Right lung (tissue), 5 donors: ENCODE results near the gene TSPAN9. TPM values are rescaled to one million over a fixed set of nuclear protein-coding genes. Genes with fewer than 3 reads are reported as not detected.

Experiments used
- DNase-seq, 2 donors: peaks; one replicate each; pipeline ENCODE4 v3.0.0-alpha.2; 2013
- polyA plus RNA-seq, 5 donors: library from polyadenylated mRNA; unstranded; fragments of 120-200 nt; gene quantifications; one replicate each; pipeline versions ENCODE4 v1.2.1 to v1.2.3, GENCODE V29; 2013; ENCODE audit warnings: inconsistent platforms in 1 of 5, low replicate concordance in 1 of 5; ENCODE audit not compliant: insufficient read length in 5 of 5, insufficient read depth in 1 of 5

The TSPAN9 gene
- polyA plus RNA-seq, 5 donors = 81.2 to 102 (median 91.2) TPM

DNA sequence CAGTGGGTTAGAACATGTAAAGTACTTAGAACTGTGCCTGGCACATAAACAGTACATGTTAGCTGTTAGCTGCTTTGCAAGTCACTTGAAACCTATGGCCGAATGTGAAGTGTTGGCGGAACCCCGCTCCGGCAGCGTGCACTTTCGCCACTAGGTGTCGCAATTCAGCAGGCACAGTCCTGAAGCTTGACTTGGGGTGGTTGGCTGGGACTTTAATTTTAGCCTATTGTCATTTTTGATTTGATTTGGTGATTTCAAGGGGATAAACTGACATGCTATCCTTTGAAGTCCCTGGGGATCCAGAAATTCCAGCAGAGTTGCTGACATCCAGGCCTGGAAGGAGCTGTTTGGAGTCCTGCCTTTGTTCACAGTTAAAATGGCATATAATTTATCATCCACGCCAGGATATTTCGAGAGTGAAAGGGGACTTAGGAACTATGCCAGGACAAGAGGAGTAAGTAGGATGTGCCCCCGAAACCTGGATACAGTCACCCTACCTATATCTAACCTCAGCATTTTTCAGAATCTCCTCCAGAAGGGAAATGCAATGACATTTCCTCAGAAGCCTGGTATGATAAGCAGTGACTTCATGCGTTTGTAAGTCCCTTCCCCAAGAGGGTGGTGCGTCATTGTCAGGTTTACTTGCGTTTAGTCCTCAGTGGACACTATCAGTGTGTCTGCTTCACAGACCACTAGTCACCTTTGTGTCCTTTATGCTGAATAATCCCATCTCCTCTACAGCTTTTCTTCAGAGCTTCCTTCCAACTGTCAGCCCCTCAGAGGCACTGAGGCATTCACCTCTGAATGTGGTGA, 3.5 kb upstream of the TSPAN9 start:
- DNase-seq = peak; percentile 77 to 85

DNA sequence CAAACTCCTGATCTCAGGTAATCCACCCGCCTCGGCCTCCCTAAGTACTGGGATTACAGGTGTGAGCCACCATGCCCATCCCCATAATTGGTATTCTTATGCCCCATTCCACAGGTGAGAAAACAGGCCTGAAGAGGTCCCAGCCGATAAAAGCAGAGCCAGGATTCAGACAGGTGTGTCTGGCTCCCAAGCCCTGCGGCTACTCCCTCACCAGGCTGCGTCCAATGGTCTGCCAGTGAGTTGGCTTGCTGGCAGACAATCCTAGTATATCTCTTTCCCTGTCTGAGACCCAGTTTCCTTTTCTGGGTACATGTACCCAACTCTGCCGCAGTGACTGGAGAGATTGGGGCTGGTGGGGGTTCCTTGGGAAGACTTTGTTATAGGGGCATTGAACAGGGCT, 1.9 kb upstream of the TSPAN9 start:
- no peak for DNase-seq

DNA sequence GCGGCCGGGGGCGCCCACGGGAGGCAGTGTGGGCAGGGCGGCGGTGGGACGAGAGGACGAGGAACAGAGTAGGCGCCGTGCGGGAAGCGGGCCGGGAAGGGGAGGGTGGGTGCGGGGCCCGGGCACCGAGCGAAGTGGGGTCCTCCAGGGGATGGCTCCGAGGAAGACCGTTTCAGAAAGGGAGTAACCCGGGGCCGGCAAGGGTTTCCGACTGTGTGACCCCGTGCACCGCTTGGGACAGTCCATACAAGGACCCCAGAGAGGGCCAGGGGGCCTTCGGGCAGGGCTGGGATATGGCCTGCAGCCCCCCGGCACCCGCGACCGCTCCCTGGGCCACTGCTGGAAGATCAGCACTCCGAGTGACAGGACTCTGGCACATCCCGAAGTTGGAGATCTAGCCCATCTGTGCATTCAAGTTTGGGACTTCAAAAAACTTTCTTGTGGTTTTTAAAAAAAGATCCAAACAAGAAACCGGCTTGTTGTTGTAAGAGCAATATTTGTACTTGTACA, 448 bp downstream of the TSPAN9 start:
- peak; percentile 79 to 80 for DNase-seq

DNA sequence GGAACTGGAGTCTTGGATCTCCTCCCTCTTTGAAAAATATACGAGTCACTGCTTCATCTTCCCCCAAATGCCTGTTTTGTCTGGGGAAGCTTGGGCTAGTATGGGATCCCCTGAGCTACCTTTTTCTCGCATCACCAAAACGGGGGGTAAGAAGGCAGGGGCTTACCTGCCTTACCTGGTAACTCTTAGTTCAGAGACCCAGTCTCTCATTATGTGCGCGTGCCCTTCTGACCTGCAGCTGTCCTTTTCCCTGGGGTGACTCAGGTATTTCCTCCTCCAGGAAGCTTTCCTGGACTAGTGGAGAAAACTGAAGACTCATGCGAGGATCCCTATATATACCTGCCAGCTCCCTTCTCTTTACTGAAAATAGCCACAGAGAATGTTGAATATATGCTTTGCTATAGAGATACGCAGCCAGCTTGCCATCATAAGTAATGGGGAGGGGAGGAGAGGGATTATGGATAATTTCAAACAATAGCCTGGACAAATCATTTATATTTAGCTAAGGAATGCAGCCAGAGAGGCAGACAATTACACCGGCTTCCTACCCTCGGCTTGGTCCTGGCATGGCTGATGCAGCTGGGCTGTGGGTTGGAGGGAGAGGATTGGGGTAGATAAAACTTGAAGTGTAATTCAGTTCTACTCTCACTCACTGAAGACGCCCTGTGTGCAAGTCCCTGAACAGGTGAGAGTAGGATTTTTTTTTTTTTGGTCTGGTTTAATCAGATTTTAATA, 1.1 kb downstream of the TSPAN9 start:
- no peak for DNase-seq

DNA sequence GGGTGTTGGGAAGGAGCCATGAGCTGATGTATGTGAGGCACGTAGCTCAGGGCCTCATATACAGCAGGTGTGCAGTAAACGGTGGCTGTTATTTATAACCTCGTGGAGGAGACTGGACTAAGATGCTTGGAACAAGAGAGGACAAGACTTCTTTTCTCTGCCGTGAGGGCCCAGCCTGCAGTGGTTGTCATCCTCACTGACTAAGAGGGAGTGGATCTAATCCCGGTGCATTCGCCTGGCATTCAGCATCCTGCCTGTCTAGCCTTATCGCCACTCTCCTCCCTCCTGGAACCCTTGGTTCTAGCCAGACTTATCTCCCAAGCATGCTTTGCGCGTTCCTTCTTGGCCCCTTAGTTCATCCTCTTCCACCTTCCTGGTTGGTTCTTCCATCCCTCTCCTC, 3.9 kb downstream of the TSPAN9 start:
- no peak for DNase-seq

DNA sequence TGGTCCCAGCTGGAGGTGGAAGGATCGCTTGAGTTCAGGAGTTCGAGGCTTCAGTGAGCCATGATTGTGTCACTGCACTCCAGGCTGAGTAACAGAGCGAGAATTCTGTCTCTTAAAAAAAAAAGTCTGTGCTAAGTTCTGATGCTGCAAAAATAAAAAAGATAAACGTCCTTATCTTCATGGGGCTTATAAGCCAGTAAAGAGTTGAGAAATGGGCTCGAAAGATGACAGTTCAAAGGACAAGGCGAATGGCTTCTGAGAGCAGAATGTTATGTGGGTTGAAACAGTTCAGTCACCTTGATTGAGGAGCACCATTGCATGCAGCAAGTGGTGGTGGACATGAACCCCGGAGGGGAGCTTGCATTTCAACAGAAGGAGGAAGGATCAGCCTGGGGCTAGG, 4.7 kb downstream of the TSPAN9 start:
- no peak for DNase-seq

DNA sequence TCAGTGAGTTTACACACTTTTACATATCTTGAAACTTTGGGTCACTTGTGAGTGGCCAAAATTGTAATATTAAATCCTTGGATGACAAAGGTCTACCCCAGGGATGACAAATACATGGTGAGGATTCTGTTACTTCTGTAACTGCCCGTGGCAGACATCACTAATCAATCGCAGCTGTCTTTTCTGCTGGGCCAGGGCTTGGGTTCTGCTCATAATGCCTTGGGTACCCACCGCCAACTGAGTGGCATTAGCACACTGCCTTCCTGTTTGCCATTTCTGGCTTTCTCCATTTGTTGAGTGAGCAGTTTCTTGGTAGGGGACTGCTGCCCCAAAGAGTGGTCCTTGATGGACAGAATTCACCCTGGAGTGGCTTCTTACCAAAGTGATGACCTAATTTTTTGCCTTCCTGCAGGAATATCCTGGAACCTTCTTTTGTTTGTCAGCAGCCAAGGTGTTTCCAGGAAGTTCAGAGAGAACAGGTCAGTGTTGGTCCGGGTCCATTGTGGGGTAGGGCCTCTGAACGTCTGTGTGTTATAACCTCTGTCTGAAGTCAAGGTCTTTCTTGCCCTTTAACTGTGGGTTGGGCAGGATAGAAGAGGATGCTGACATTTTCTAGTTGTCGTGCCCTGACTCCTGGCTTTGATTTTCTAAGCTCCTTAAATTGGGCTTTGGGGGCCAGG, 6.2 kb downstream of the TSPAN9 start:
- no peak for DNase-seq

DNA sequence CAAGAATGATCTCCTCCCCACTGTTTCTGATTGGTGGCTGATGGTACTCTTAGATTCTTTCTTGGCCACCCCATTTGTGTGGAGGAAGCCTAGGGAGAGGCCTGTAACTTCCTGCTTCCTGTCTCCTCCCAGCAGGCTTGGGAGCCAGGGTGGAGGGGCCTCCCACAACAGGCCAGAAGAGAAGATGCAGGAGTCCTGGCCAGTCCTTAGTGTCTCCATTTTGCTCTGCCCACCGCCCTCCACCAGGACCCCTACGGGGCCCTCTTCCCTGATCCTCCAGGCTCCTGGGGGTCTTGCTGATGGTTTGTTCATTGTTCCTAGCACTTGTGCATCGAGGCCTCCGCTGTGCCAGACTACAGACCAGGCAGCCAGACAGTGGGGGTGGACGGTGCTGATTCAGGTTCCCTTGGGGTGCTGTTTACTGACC, 6.8 kb downstream of the TSPAN9 start:
- DNase-seq = no peak

DNA sequence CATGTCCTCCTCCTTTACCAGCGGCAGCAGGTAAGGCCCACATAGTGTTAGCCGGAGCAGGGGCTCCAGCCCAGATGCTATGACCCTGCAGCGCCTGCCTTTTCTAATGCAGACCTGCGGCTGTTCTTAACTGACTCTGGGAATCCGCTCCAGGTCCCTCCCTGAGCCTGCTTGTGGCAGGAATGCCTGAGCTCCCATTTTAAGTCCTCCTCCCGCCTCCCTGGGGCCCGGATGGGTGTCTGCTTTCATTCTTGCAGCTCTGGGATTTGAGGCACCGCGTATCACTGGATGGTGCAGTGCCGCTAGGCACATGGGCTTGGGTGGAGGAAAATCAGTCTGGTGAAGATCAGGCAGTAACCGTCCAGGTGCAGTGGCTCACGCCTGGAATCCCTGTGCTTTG, 7.6 kb downstream of the TSPAN9 start:
- no peak for DNase-seq

DNA sequence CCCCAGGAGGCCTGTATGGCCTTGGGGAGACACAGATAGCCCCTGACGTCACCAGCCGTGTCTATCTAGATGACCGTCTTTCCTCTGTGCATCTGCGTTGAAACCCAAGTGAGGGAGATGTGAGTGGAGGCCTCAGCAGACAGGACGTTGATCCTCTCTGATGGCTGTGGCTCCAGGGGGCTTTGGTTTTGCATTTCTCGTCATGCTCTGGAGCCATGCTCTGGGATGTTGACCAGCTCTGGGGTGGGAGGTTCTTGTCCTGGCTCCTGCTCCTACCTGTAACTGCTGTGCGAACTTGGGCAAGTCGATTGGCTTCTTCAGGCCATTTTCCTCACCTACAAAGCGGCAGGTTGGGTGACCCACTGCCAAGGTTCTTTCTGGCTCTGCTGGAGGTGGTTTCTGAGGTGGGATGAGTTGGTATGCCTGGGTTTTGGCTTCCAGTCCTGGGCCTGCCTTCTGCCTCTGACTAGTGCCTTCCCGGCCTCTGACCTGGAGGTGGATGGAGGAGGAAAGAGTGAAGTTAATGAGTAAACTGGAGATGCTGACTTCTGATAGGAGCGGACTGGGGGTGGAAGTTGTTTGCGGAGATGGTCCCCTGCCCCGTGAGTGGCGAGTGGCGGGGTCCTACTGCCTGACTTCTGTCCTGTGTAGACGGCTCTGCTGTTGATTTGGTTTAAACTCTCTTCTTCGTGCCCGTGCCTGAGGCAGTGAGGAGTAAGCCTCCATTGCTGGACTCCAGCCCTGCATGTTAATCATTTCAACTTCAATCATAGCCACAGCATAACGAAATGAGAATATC, 8.4 kb downstream of the TSPAN9 start:
- DNase-seq = no peak

DNA sequence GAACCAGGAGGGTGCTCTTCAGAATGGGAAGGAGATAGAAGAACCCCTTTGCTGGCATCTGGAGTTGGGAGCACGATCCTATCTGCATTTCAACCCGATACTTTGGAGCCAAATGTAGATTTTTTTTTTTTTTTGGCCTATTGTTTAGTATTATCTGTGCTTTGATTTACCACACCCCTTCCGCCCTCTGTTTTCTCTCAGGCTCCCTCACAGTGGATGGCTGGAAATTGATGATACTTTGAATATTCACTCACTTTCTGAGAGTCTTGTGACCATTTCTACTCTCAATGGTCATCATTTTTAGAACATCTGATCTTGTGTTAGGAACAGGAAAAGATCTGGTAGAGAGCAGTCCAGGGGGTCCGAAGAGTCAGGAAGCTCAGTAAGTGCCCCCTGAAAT, 9.0 kb downstream of the TSPAN9 start:
- DNase-seq = no peak

DNA sequence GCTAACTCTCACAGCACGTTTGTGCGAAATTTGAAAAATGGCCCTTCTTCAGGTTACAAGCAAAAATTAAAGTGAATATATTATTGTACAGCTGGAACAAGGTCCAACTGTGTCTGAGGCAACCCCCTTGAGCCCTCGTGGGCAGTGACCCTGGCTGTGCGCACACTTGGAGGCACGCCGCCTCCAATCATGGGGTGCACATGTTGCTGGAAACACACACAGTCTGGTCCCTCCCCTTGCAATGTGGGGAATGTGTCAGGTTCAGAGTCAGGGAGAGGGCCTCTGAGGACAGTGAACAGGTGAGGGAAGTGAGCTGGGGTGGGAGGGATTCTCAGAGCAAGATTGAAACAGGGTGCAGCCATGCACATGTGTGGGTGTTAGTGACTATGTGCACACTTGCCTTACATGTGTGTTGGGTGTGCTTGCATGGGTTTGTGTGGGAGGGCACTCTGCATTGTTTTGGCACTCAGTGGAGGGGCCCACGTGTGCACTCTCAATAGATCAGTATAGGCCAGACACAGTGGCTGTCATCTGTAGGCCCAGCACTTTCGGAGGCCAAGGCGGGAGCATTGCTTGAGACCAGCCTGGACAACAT, 9.6 kb downstream of the TSPAN9 start:
- DNase-seq = no peak

DNA sequence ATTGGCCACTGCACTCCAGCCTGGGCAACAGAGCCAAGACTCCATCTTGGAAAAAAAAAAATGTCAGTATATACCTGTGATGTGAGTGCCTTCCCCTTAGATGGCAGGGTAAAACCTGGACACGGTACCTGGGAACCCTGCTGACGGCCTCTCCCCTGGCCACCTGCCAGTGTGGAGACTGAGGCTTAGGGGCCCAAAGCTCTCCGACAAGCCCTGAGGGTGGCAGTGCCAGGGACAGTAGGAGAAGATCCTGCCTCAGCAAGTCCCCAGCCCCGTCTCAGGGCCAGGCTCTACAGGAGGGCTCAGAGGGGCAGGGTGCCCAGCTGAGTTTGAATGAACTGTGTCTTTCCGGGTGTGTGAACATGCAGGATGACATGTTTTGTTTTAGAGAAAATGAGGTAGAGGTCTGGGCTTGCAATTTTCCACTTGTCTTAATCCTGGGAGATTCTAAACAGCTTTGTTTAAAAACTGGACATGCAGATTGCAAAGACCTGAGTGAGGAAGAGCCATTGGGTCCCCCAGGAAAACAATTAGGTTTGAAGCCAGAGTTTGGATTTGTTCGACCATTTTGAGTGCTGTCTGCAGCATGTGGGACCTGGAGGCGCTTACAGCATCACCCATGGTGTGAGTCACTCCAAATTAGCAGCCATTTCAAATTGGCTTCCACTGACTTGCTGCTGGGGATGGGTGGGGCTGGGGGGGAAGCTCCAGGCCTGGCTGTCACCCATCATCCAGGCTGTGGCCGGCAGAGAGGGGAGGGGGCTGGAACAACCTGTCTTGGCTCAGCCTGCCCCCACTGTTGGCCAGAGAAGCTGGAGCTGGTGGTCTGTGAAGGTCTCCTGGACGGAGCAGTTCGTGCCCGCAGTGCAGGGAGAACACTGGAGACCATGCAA, 10.8 kb downstream of the TSPAN9 start:
- no peak for DNase-seq

DNA sequence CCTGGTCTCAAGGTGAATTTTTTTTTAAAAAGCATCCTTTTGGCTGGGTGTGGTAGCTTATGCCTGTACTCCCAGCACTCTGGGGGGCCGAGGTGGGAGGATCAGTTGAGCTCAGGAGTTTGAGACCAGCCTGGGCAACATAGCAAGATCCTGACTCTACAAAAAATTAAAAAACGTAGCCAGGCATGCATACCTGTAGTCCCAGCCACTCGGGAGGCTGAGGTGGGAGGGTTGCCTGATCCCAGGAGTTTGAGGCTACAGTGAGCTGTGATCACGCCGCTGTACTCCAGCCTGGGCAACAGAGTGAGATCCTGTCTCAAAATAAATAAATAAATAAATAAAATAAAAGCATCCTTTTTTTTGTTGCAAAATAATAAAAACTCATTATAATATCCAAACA, 12.4 kb downstream of the TSPAN9 start:
- no peak for DNase-seq

DNA sequence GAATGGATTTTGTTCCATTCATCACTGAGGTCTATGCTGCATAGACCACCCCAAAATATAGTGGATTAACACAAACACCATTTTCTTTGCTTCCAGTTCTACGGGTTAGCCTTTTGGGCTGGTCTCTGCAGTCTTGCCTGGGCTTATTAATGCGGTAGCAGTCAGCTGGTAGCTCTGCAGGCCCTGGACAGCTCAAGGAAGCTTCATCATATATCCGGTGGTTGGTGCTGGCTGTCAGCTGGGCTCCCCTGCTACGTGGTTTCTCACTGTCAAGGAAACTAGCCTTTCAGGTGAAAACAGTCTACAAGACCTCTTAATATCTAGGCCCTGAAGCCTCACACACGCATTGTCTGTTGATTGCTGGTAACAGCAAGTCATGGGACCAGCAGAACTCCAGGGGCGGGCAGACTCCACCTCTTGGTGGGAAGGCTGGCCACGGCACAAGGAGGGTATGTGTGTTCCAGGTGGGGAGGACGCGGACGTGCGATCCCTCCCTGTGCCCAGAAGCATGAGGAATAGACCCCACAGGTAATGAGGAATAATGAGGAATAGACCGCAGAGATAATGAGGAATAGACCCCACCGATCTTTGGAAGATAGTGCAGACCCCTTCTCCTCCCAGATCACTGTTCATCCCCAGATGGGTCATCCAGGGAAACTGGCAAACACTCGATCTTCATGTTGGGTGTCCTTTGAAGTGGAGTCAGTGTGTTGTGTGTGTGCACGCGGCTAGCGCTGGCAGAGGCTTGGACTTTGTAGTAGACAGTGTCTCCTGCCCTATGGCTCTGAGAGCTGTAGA, 13.3 kb downstream of the TSPAN9 start:
- DNase-seq = no peak

DNA sequence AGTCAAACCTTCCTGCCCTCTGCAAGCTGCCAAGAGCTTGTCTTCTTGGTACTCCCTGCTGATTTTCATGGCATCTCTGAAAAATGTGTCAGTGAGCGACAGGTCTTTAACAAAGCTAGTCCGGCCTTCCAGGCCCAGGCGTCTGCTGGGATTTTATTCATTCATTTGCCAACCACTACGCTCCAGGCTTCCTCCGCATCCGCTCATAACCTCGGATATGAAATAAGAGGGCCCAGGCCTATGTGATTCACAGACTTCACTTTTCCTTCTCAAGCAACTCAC, 13.8 kb downstream of the TSPAN9 start:
- no peak for DNase-seq

DNA sequence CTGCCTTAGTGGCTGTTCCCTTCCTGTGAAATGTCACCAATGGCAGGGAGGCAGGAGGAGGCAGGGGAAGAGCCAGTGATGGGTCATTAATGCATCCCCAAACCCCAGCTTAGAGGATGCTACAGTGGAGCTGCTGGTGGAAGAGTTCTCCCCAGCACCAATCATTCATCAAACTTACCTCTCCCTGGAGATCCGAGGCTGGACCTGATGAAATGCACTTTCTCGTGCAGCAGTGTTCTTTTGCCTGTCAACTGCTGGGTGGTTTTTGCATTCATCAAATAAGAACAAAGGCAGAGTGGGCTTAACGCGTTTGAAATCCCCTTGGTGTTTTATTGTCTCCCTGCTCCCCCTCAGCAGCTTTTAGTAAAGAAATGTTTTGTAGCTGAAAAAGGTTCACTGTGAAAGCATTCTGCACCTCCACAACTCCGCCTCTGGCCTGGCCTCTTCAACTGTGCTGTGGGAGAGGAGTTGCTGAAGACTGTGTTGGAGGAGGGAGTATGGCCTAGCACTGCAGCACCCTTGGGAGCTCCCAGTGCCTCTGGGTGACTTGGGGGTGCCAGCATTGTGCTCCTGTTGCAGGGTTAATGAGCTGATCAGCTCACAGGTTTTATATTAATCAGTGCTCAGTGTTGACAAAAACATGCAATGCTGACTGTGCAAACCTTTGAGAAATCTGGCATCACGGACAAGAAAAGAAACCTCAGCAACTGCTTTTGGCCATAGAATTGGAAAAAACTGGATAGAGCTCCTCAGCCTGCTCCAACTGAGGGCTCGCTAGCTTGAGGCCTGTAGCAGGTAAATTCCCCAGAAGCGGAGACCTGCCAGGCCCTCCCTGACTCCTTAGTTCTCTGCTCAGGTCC, 14.4 kb downstream of the TSPAN9 start:
- DNase-seq = no peak

DNA sequence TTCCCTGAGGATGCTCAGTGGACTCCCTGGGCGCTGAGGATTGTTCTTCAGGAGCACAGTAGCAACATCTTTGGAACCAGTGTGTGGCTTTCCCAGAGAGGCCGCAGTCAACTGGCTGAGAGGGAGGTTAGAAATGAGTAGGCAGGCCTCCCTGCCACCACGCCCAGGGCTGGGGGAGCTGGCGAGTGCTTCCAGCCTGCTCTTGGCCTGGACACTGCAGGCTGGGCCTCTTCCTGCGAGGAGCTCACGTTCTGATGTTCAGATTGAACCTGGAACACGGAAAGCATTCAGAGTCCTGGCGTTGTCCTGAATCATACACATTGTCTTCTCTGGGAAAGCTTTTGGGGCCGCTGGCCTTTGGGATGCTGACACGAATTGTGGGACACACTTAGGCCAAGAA, 15.6 kb downstream of the TSPAN9 start:
- DNase-seq = no peak
